Measurements from ENCODE around the gene VPS26A. TPM values are rescaled to one million over a fixed set of nuclear protein-coding genes. Genes with fewer than 3 reads are reported as not detected.
A peak's percentile ranks its signal among the peaks of the same experiment; 100 is the strongest.

VPS26A gene
- total RNA-seq, 2 experiments from 2014 or later: 38.9 to 39.5 TPM

- no peaks in the 10 kb centered on the region for H3K27me3 Mint-ChIP-seq
- H3K36me3 Mint-ChIP-seq: peaks cover 6% of the 10 kb centered on the region
- H3K9me3 Mint-ChIP-seq: no peaks in the 10 kb centered on the region
- H3K4me3 Mint-ChIP-seq: peak within 1 kb of the TSS; percentile 92
- peaks cover 42% of the 10 kb centered on the region for H3K4me1 Mint-ChIP-seq
- DNase-seq: peak; percentile 81
- H3K27ac Mint-ChIP-seq: peak within 1 kb of the TSS; percentile 100
Measured at GRCh38 chr10:69179743-69180524, 56.0 kb downstream of the VPS26A start, which contains the start of gene SUPV3L1. TSS of gene SUPV3L1 (plus strand) at chr10:69180234. CDS start at chr10:69180292, 58 bp downstream.

GRCh38 chr10:69180525-69181204 is 56.7 kb downstream of the VPS26A start:
- Mint-ChIP-seq H3K36me3 (peaks cover 6% of the 10 kb centered on the region), H3K27ac (peak overlapping the region; percentile 100), H3K27me3 (no peaks in the 10 kb centered on the region), H3K9me3 (no peaks in the 10 kb centered on the region), H3K4me3 (peak overlapping the region; percentile 92), H3K4me1 (peaks cover 43% of the 10 kb centered on the region)
- DNase-seq: peak; percentile 26

- H3K36me3 Mint-ChIP-seq: peaks cover 6% of the 10 kb centered on the region
- no peak for DNase-seq
- H3K4me3 Mint-ChIP-seq: peak overlapping the region; percentile 92
- H3K9me3 Mint-ChIP-seq: no peaks in the 10 kb centered on the region
- H3K27ac Mint-ChIP-seq: peak overlapping the region; percentile 100
- H3K27me3 Mint-ChIP-seq: no peaks in the 10 kb centered on the region
- peaks cover 43% of the 10 kb centered on the region for H3K4me1 Mint-ChIP-seq
Measured at GRCh38 chr10:69181433-69181832, 57.5 kb downstream of the VPS26A start.

GRCh38 chr10:69182005-69182404 is 58.0 kb downstream of the VPS26A start:
- H3K9me3 Mint-ChIP-seq: no peaks in the 10 kb centered on the region
- no peak overlapping the region for H3K27ac Mint-ChIP-seq
- H3K36me3 Mint-ChIP-seq: peaks cover 6% of the 10 kb centered on the region
- no peaks in the 10 kb centered on the region for H3K27me3 Mint-ChIP-seq
- H3K4me1 Mint-ChIP-seq: peaks cover 43% of the 10 kb centered on the region
- no peak for DNase-seq
- no peak overlapping the region for H3K4me3 Mint-ChIP-seq

GRCh38 chr10:69186524-69186923 is 62.5 kb downstream of the VPS26A start:
- H3K4me3 Mint-ChIP-seq: no peak overlapping the region
- DNase-seq: no peak
- peaks cover 24% of the 10 kb centered on the region for H3K4me1 Mint-ChIP-seq
- H3K9me3 Mint-ChIP-seq: no peaks in the 10 kb centered on the region
- peaks cover 11% of the 10 kb centered on the region for H3K36me3 Mint-ChIP-seq
- no peaks in the 10 kb centered on the region for H3K27me3 Mint-ChIP-seq
- H3K27ac Mint-ChIP-seq: peak overlapping the region; percentile 59

- H3K27ac Mint-ChIP-seq: peak overlapping the region; percentile 21
- H3K4me3 Mint-ChIP-seq: no peak overlapping the region
- no peaks in the 10 kb centered on the region for H3K27me3 Mint-ChIP-seq
- no peaks in the 10 kb centered on the region for H3K9me3 Mint-ChIP-seq
- H3K4me1 Mint-ChIP-seq: peaks cover 10% of the 10 kb centered on the region
- peaks cover 8% of the 10 kb centered on the region for H3K36me3 Mint-ChIP-seq
- DNase-seq: no peak
Measured at GRCh38 chr10:69201045-69201444, 77.1 kb downstream of the VPS26A start.

- Mint-ChIP-seq H3K27ac (peak overlapping the region; percentile 45), H3K4me3 (no peak overlapping the region), H3K27me3 (no peaks in the 10 kb centered on the region), H3K4me1 (peaks cover 10% of the 10 kb centered on the region), H3K36me3 (peaks cover 8% of the 10 kb centered on the region), H3K9me3 (no peaks in the 10 kb centered on the region)
- DNase-seq: no peak
Measured at GRCh38 chr10:69202332-69202731, 78.4 kb downstream of the VPS26A start.

- no peak overlapping the region for H3K27ac Mint-ChIP-seq
- no peaks in the 10 kb centered on the region for H3K27me3 Mint-ChIP-seq
- H3K36me3 Mint-ChIP-seq: peaks cover 12% of the 10 kb centered on the region
- peaks cover 8% of the 10 kb centered on the region for H3K4me1 Mint-ChIP-seq
- H3K9me3 Mint-ChIP-seq: no peaks in the 10 kb centered on the region
- DNase-seq: no peak
- H3K4me3 Mint-ChIP-seq: no peak overlapping the region
Measured at GRCh38 chr10:69208761-69209160, 84.8 kb downstream of the VPS26A start.

GRCh38 chr10:69209787-69210484 is 86.0 kb downstream of the VPS26A start:
- Mint-ChIP-seq H3K4me1 (peaks cover 17% of the 10 kb centered on the region), H3K9me3 (no peaks in the 10 kb centered on the region), H3K27me3 (no peaks in the 10 kb centered on the region), H3K36me3 (peaks cover 10% of the 10 kb centered on the region), H3K27ac (no peak overlapping the region), H3K4me3 (no peak overlapping the region)
- no peak for DNase-seq

GRCh38 chr10:69211104-69211503 is 87.1 kb downstream of the VPS26A start:
- Mint-ChIP-seq H3K4me1 (peaks cover 27% of the 10 kb centered on the region), H3K9me3 (no peaks in the 10 kb centered on the region), H3K4me3 (no peak overlapping the region), H3K27ac (no peak overlapping the region), H3K27me3 (no peaks in the 10 kb centered on the region), H3K36me3 (peaks cover 9% of the 10 kb centered on the region)
- DNase-seq: no peak

- H3K27ac Mint-ChIP-seq: no peak overlapping the region
- peaks cover 31% of the 10 kb centered on the region for H3K4me1 Mint-ChIP-seq
- peaks cover under 1% of the 10 kb centered on the region for H3K27me3 Mint-ChIP-seq
- no peak for DNase-seq
- H3K4me3 Mint-ChIP-seq: no peak overlapping the region
- H3K9me3 Mint-ChIP-seq: no peaks in the 10 kb centered on the region
- H3K36me3 Mint-ChIP-seq: peaks cover 9% of the 10 kb centered on the region
Measured at GRCh38 chr10:69211524-69211923, 87.5 kb downstream of the VPS26A start.

- H3K4me1 Mint-ChIP-seq: peaks cover 31% of the 10 kb centered on the region
- H3K27me3 Mint-ChIP-seq: peaks cover 5% of the 10 kb centered on the region
- no peak overlapping the region for H3K4me3 Mint-ChIP-seq
- no peak for DNase-seq
- no peaks in the 10 kb centered on the region for H3K9me3 Mint-ChIP-seq
- H3K36me3 Mint-ChIP-seq: no peaks in the 10 kb centered on the region
- no peak overlapping the region for H3K27ac Mint-ChIP-seq
Measured at GRCh38 chr10:69213591-69214311, 89.8 kb downstream of the VPS26A start.

GRCh38 chr10:69214666-69215131 is 90.7 kb downstream of the VPS26A start:
- no peak overlapping the region for H3K27ac Mint-ChIP-seq
- no peaks in the 10 kb centered on the region for H3K9me3 Mint-ChIP-seq
- H3K4me1 Mint-ChIP-seq: peaks cover 28% of the 10 kb centered on the region
- no peak overlapping the region for H3K4me3 Mint-ChIP-seq
- no peak for DNase-seq
- H3K27me3 Mint-ChIP-seq: peaks cover 5% of the 10 kb centered on the region
- H3K36me3 Mint-ChIP-seq: no peaks in the 10 kb centered on the region

- peaks cover 23% of the 10 kb centered on the region for H3K4me1 Mint-ChIP-seq
- peak; percentile 29 for DNase-seq
- H3K36me3 Mint-ChIP-seq: no peaks in the 10 kb centered on the region
Measured at GRCh38 chr10:69215405-69216171, 91.6 kb downstream of the VPS26A start.

More at GRCh38 chr10:69215405-69216171, 91.6 kb downstream of the VPS26A start:
- Mint-ChIP-seq H3K4me3 (peak overlapping the region; percentile 53), H3K27me3 (peaks cover 5% of the 10 kb centered on the region), H3K27ac (peak overlapping the region; percentile 39), H3K9me3 (no peaks in the 10 kb centered on the region)

Data from activated naive CD8-positive, alpha-beta T cell treated with anti-CD3 and anti-CD28 coated beads for 36 hours (primary cell).